SK-N-SH (cell line): Measurements from ENCODE around the gene SPIB. TPM values are rescaled to one million over a fixed set of nuclear protein-coding genes. Genes with fewer than 3 reads are reported as not detected.

Source experiments
- CTCF ChIA-PET: fragments of 300-600, 350-600 bp; formaldehyde crosslinking; extraction: SDS; loops from one replicate; lab custom pipeline; 2021; lab: Yijun Ruan, JAX
- POLR2A ChIA-PET: fragments of 350-600 bp; sonication (Branson Sonifier 250); formaldehyde crosslinking; extraction: SDS; loops from one replicate; lab custom pipeline; 2020; ENCODE audit warnings: antibody characterized with exemption, inconsistent platforms; lab: Yijun Ruan, JAX
- DNase-seq: peaks from one replicate; pipeline ENCODE4 v3.0.0; 2012
- H2AFZ ChIP-seq: fragments of 200-600 bp; sonication (generic); 2 replicates; pipeline ENCODE4 v1.8.1; 2016; ENCODE audit warnings: antibody characterized with exemption, mild to moderate bottlenecking, low read depth
- H3F3A ChIP-seq: fragments of 200-600 bp; sonication (generic); replicated peaks from 2 replicates; pipeline ENCODE3; 2016; ENCODE audit warnings: antibody characterized with exemption, mild to moderate bottlenecking; ENCODE audit not compliant: insufficient read depth
- H3K27ac ChIP-seq, 2 experiments: fragments of 200-500 bp in 1 of 2; fragments of 200-600 bp in 1 of 2; sonication (Bioruptor generic) in 1 of 2; sonication (generic), shearing (Covaris generic) in 1 of 2; 2 replicates each; pipeline versions ENCODE4 v1.5.1 to v1.6.1; 2014 to 2016; ENCODE audit warnings: low read depth in 2 of 2, inconsistent platforms in 1 of 2, low read length in 1 of 2, mild to moderate bottlenecking in 1 of 2, mixed read lengths in 1 of 2
- H3K27me3 ChIP-seq: fragments of 200-600 bp; sonication (generic), shearing (Covaris generic); 2 replicates; pipeline ENCODE4 v1.6.1; 2016; ENCODE audit warnings: mixed run types; ENCODE audit not compliant: insufficient read depth
- H3K36me3 ChIP-seq, 2 experiments: fragments of 200-500 bp in 1 of 2; fragments of 200-600 bp in 1 of 2; sonication (Bioruptor generic) in 1 of 2; sonication (generic) in 1 of 2; replicated peaks in 1 of 2; 2 replicates each; pipeline versions ENCODE3 to v1.5.1; 2014 to 2016; ENCODE audit warnings: low read length in 1 of 2, mild to moderate bottlenecking in 1 of 2; ENCODE audit not compliant: insufficient read depth in 2 of 2, control insufficient read depth in 1 of 2
- H3K4me1 ChIP-seq, 2 experiments: fragments of 200-500 bp in 1 of 2; fragments of 200-600 bp in 1 of 2; sonication (Bioruptor generic) in 1 of 2; sonication (generic), shearing (Covaris generic) in 1 of 2; 2 replicates each; pipeline versions ENCODE4 v1.5.1 to v1.6.1; 2014 to 2016; ENCODE audit warnings: low read depth in 1 of 2, low read length in 1 of 2, mixed run types in 1 of 2; ENCODE audit not compliant: insufficient read depth in 2 of 2, control insufficient read depth in 1 of 2
- H3K4me2 ChIP-seq: fragments of 200-600 bp; sonication (generic), shearing (Covaris generic); 2 replicates; pipeline ENCODE4 v1.6.1; 2017; ENCODE audit warnings: mixed run types
- H3K4me3 ChIP-seq, 2 experiments: fragments of 200-500 bp in 1 of 2; fragments of 200-600 bp in 1 of 2; sonication (Bioruptor generic) in 1 of 2; sonication (generic), shearing (Covaris generic) in 1 of 2; 2 replicates each; pipeline versions ENCODE4 v1.5.1 to v1.8.1; 2014 to 2016; ENCODE audit warnings: low read depth in 2 of 2, inconsistent platforms in 1 of 2, low read length in 1 of 2, mild to moderate bottlenecking in 1 of 2, mixed read lengths in 1 of 2, moderate library complexity in 1 of 2
- H3K79me2 ChIP-seq: fragments of 200-600 bp; sonication (generic); 2 replicates; pipeline ENCODE4 v1.8.1; 2017; ENCODE audit warnings: mild to moderate bottlenecking; ENCODE audit not compliant: insufficient read depth
- H3K9ac ChIP-seq: fragments of 200-600 bp; sonication (generic); 2 replicates; pipeline ENCODE4 v1.6.1; 2017; ENCODE audit warnings: mixed run types
- H3K9me2 ChIP-seq: fragments of 200-600 bp; sonication (generic); 2 replicates; pipeline ENCODE4 v1.6.1; 2017; ENCODE audit warnings: mixed run types
- H3K9me3 ChIP-seq: fragments of 200-600 bp; sonication (generic); 2 replicates; pipeline ENCODE4 v1.6.1; 2017; ENCODE audit warnings: mixed run types, mild to moderate bottlenecking, moderate library complexity
- H4K20me1 ChIP-seq: fragments of 200-600 bp; sonication (generic); 2 replicates; pipeline ENCODE4 v1.6.1; 2017; ENCODE audit warnings: mild to moderate bottlenecking, mixed run types; ENCODE audit not compliant: insufficient read depth
- CHD2 ChIP-seq: fragments of 150-350 bp; IDR thresholded peaks from 2 replicates; pipeline ENCODE4 v1.6.1; 2018; ENCODE audit warnings: low read length; ENCODE audit not compliant: partially characterized antibody
- CTCF ChIP-seq: fragments of 200-600 bp; sonication (generic); IDR thresholded peaks from 2 replicates; pipeline ENCODE4 v1.6.1; 2017; ENCODE audit warnings: antibody characterized with exemption, mild to moderate bottlenecking, moderate library complexity
- EP300 ChIP-seq, 2 experiments: IDR thresholded peaks; 2 replicates each; pipeline versions ENCODE4 v1.4.0 to v1.6.1; 2012; ENCODE audit warnings: borderline replicate concordance in 1 of 2, low read depth in 1 of 2, low read length in 1 of 2
- EZH2phosphoT487 ChIP-seq: fragments of 200-600 bp; sonication (generic); IDR thresholded peaks from 2 replicates; pipeline ENCODE4 v1.6.1; 2017; ENCODE audit warnings: low read depth, mixed run types, mild to moderate bottlenecking, antibody characterized with exemption, moderate library complexity, borderline replicate concordance
- FOSL2 ChIP-seq: IDR thresholded peaks from 2 replicates; pipeline ENCODE4 v1.4.0; 2012; ENCODE audit warnings: low read depth, mild to moderate bottlenecking, moderate library complexity, borderline replicate concordance
- FOXJ3 ChIP-seq: sonication (generic); formaldehyde crosslinking; IDR thresholded peaks from 2 replicates; pipeline ENCODE4 v1.5.1; 2020; ENCODE audit warnings: mild to moderate bottlenecking, missing genetic modification reagents
- JUND ChIP-seq: IDR thresholded peaks from 2 replicates; pipeline ENCODE4 v1.4.0; 2012
- POLR2AphosphoS5 ChIP-seq: IDR thresholded peaks from 2 replicates; pipeline ENCODE4 v1.6.1; 2012; ENCODE audit warnings: low read depth, low read length
- RCOR1 ChIP-seq: fragments of 150-350 bp; IDR thresholded peaks from 2 replicates; pipeline ENCODE4 v1.6.1; 2017; ENCODE audit warnings: antibody characterized with exemption, low read length
- RFX5 ChIP-seq: IDR thresholded peaks from 2 replicates; pipeline ENCODE4 v1.6.1; 2012; ENCODE audit warnings: mild to moderate bottlenecking, improper control_type of control experiment, low read length
- RXRA ChIP-seq: IDR thresholded peaks from 2 replicates; pipeline ENCODE4 v1.4.0; 2012; ENCODE audit warnings: low read depth, mild to moderate bottlenecking, borderline replicate concordance
- TAF1 ChIP-seq: IDR thresholded peaks from 2 replicates; pipeline ENCODE4 v1.6.1; 2012; ENCODE audit warnings: low read depth, mild to moderate bottlenecking, low read length, moderate library complexity, borderline replicate concordance
- TEAD4 ChIP-seq: IDR thresholded peaks from 2 replicates; pipeline ENCODE4 v1.4.0; 2012; ENCODE audit warnings: mild to moderate bottlenecking, borderline replicate concordance; ENCODE audit not compliant: insufficient read depth
- USF1 ChIP-seq: IDR thresholded peaks from 2 replicates; pipeline ENCODE4 v1.4.0; 2012; ENCODE audit warnings: low read depth, borderline replicate concordance
- USF2 ChIP-seq: fragments of 150-350 bp; IDR thresholded peaks from 2 replicates; pipeline ENCODE4 v1.6.1; 2017; ENCODE audit warnings: antibody characterized with exemption, low read length, low read depth, borderline replicate concordance
- WGBS: methylation state at CpG from one replicate; pipeline ENCODE4 v1.1.6; 2017; ENCODE audit warnings: low lambda C conversion rate; 5-methylcytosine and 5-hydroxymethylcytosine counted together
- polyA plus RNA-seq, 3 experiments: library from polyadenylated mRNA; depleted of rRNA; stranded (reverse); fragments of >200 nt; gene quantifications; 2 replicates each; pipeline ENCODE4 v1.2.3, GENCODE V29; 2012
- TF ChIP-seq, protein P1 (sequence below): IDR thresholded peaks from 2 replicates; pipeline ENCODE4 v1.4.0; 2012; ENCODE audit warnings: low read depth

SPIB gene
- polyA plus RNA-seq, 1 of the 3 experiments (the other 2 are of a cell fraction) = not detected

DNA sequence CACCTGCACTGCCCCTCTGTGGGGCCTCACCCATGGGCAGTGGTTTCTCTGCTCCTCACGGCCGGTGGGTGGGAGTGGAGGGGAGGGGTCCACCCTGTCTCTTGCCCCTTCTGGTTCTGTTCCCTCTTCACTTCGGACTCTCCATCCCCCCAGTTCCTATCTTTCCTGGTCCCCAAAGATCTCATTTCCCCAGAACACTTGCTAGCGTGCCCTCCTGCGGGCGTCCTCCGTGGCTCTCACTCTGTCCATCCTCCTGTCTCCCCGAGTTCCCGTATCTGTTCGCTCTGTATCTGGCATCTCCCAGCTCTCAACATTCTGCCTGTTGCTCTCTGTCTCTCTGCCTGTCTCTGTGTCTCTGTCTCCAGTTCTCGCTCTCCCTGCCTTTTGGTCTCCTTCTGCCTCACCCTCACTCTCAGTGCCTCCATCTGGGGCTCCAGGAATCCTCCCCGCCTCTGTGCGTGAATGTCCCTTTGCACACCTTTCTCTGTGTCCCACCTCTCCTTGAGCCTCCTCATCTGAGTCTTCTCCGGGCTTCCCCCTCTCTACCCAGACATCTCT lies 363 bp downstream of the SPIB start (continued):
- TF ChIP-seq RCOR1 = no peak
- TF ChIP-seq EP300 (IDR thresholded peaks at IDR 0.05; ENCODE audit: borderline replicate concordance in 1 of 2, low read depth in 1 of 2, low read length in 1 of 2) = no peak

DNA sequence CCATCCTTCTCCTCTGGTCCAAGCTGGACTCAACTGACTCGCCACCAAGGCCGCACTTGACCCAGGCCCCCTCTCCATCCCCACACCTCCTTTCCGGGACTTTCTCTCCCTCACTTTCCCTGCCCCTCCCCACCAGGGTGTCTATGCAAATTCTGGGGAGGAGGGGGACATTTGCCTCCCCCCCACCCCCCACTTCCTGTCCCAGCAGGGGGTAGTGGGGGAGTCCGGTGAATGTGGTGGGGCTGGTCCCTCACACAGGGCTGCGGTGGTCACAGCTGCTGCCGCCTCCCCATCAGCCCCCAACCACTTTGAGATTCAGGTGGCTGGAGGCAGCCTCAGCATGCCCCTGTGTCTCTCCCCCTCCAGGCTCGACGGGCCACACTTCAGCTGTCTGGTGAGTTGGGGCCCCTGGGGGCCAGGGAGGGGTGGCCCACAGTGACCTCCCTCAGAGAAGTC lies 870 bp downstream of the SPIB start:
- Histone ChIP-seq H3F3A (peaks cover 3% of the 10 kb centered on the region), H3K79me2 (no peaks in the 10 kb centered on the region), H2AFZ (no peak overlapping the region), H3K9me3 (no peaks in the 10 kb centered on the region), H4K20me1 (no peaks in the 10 kb centered on the region), H3K27me3 (no peaks in the 10 kb centered on the region), H3K9ac (no peak overlapping the region), H3K9me2 (no peaks in the 10 kb centered on the region), H3K4me2 (no peak overlapping the region), H3K4me1 (no peaks in the 10 kb centered on the region; a peak in 1 of 4 replicates), H3K4me3 (no peak overlapping the region), H3K27ac (no peak overlapping the region), H3K36me3 (no peaks in the 10 kb centered on the region)
- no peak for DNase-seq
- WGBS = 60% methylated on average over 6 of the region's 8 CpGs
- ChIA-PET CTCF (interaction anchor here (1.0 to 5.3 kb wide), 5 partner anchors 34 to 137 kb away, joined by 3 to 22 read pairs (median 3); no protein-coding TSS in a partner anchor), POLR2A (no interaction called here)
- TF ChIP-seq TAF1 = no peak
- TF ChIP-seq FOXJ3 (CRISPR knock-in tag) = no peak
- no peak for TF ChIP-seq EZH2phosphoT487

DNA sequence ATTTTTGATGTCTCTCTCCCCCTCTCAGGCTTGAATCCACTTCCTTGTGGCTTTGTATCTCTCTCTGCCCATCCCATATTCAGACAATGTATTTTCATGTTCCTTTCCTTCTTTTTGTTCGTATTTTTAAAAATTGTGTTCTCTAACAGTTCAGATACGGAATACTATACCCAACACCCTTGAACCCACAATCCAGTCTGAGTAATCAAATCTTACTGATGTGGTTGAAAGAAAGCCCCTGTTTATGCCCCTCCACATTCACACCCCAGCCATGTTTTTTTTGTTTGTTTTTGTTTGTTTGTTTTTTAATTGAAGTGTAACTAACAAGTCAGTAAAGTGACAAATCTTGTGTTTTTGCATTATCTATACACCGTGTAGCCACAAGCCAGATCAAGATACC lies 1.4 kb downstream of the SPIB start:
- H3K4me3 ChIP-seq = no peak overlapping the region
- no peaks in the 10 kb centered on the region for H3K9me2 ChIP-seq
- H3F3A ChIP-seq = peaks cover 3% of the 10 kb centered on the region
- TF ChIP-seq JUND (no peak), EZH2phosphoT487 (no peak), RFX5 (no peak), CHD2 (no peak), CTCF (no peak), USF1 (no peak), RCOR1 (no peak), RXRA (no peak), FOXJ3 (CRISPR knock-in tag) (no peak), USF2 (no peak), TEAD4 (no peak), FOSL2 (no peak), POLR2AphosphoS5 (no peak)
- TF ChIP-seq, protein P1, sequence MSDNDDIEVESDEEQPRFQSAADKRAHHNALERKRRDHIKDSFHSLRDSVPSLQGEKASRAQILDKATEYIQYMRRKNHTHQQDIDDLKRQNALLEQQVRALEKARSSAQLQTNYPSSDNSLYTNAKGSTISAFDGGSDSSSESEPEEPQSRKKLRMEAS = no peak
- TF ChIP-seq, all 33 proteins: peak for 0
- Histone ChIP-seq H3K27ac (no peak overlapping the region), H3K79me2 (no peaks in the 10 kb centered on the region), H2AFZ (no peak overlapping the region), H3K27me3 (no peaks in the 10 kb centered on the region), H3K4me2 (no peak overlapping the region), H3K9me3 (no peaks in the 10 kb centered on the region), H3K9ac (no peak overlapping the region), H3K4me1 (no peaks in the 10 kb centered on the region), H3K36me3 (no peaks in the 10 kb centered on the region), H4K20me1 (no peaks in the 10 kb centered on the region)
- WGBS = 59% methylated on average over 3 of the region's 3 CpGs
- ChIA-PET CTCF (interaction anchor here (1.0 to 5.3 kb wide), 4 partner anchors 33 to 136 kb away, joined by 3 to 22 read pairs (median 4); no protein-coding TSS in a partner anchor), POLR2A (no interaction called here)
- no peak for DNase-seq
